Measurements from ENCODE around the gene PRDM16. TPM values are rescaled to one million over a fixed set of nuclear protein-coding genes. Genes with fewer than 3 reads are reported as not detected.

Gene PRDM16
- total and polyA plus RNA-seq, 2 of the 4 experiments (the other 2 are of a cell fraction): 0.02 TPM; not detected in 1

DNA sequence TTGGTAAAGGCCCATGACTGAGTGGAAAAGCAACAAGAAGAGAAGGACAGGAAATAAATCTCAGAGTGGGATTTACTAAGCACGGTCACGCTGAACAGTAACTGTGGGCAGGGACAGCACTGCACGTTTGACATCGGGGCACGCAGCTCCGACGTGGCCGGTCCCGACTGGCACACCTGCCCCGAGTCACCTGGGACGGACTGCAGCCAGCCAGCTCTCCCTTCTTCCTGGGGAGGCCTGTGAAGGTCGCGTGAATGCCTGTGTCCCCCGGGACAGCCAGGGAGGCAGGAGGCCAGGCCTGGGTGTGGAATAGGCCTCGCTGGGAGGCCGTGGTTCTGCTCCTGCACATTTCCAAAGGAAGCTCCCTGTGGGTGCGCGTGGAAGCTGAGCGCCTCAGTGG lies 140.2 kb downstream of the PRDM16 start:
- intact Hi-C loops (cut with micrococcal nuclease) (no loop called here), dilution Hi-C loops (cut with HindIII; ENCODE audit: low sequenced_read_pairs, unreplicated experiment) (no loop called here), in situ Hi-C loops (cut with MboI; ENCODE audit: low sequenced_read_pairs) (no loop called here)
- no peak for DNase-seq
- Histone ChIP-seq H3K9me3 (ENCODE audit: control insufficient read depth, insufficient read depth, low read length) (peaks cover 23% of the 10 kb centered on the region), H3K4me3 (ENCODE audit: insufficient read depth, low read depth, low read length) (no peak overlapping the region), H3K9me1 (ENCODE audit: insufficient read depth, low read length) (no peaks in the 10 kb centered on the region), H3K4ac (ENCODE audit: low read depth, low read length) (no peak overlapping the region), H2AK5ac (ENCODE audit: low read depth, low read length) (no peak overlapping the region), H2BK120ac (ENCODE audit: low read depth, low read length) (no peak overlapping the region), H4K5ac (ENCODE audit: low read depth, low read length) (no peak overlapping the region), H3K9ac (ENCODE audit: low read depth, low read length) (no peak overlapping the region), H2AFZ (replicated peaks; ENCODE audit: low read length, poor library complexity) (no peak overlapping the region), H3K14ac (replicated peaks; ENCODE audit: low read depth, low read length) (no peak overlapping the region), H3K4me2 (ENCODE audit: low read depth, low read length) (no peak overlapping the region), H2BK15ac (ENCODE audit: low read depth, low read length) (no peak overlapping the region), H3K56ac (ENCODE audit: extremely low read depth, insufficient read depth, low read length) (no peak overlapping the region), H4K8ac (ENCODE audit: low read depth in 2 of 2, low read length in 2 of 2) (no peak overlapping the region), H2AK9ac (replicated peaks; ENCODE audit: low read depth, low read length, poor library complexity) (no peak overlapping the region), H3K79me1 (ENCODE audit: low read depth in 1 of 2, low read length in 2 of 2) (no peaks in the 10 kb centered on the region), H4K20me1 (ENCODE audit: insufficient read depth, low read length) (no peaks in the 10 kb centered on the region), H3K4me1 (ENCODE audit: control insufficient read depth, insufficient read depth, low read length) (no peaks in the 10 kb centered on the region), H3K18ac (ENCODE audit: low read depth, low read length) (no peak overlapping the region), H4K91ac (ENCODE audit: insufficient read depth, low read depth, low read length) (no peak overlapping the region), H3K27ac (ENCODE audit: insufficient read depth, low read length) (no peak overlapping the region), H3K23ac (ENCODE audit: low read depth, low read length) (no peak overlapping the region), H2BK20ac (ENCODE audit: low read depth, low read length) (no peak overlapping the region), H3K27me3 (ENCODE audit: control insufficient read depth, insufficient read depth, low read length) (no peaks in the 10 kb centered on the region), H3K36me3 (ENCODE audit: control insufficient read depth, insufficient read depth, low read length) (no peaks in the 10 kb centered on the region), H2BK5ac (ENCODE audit: low read depth, low read length, poor library complexity, severe bottlenecking) (no peak overlapping the region)
- ATAC-seq (ENCODE audit: low read depth): no peak
- CTCF ChIA-PET: no interaction called here
- WGBS, 2 experiments (ENCODE audit: extremely low coverage in 2 of 2, insufficient read length in 1 of 2): 74% methylated on average over 11 of the region's 19 CpGs; no CpG with 5 or more reads in 1 of the 2 experiments
- TF ChIP-seq, protein P1, sequence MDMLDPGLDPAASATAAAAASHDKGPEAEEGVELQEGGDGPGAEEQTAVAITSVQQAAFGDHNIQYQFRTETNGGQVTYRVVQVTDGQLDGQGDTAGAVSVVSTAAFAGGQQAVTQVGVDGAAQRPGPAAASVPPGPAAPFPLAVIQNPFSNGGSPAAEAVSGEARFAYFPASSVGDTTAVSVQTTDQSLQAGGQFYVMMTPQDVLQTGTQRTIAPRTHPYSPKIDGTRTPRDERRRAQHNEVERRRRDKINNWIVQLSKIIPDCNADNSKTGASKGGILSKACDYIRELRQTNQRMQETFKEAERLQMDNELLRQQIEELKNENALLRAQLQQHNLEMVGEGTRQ (IDR thresholded peaks at IDR 0.05; ENCODE audit: low read depth, low read length): no peak
- no peak for TF ChIP-seq BHLHE40 (IDR thresholded peaks at IDR 0.05; ENCODE audit: low read depth, low read length)
- TF ChIP-seq, protein P2, sequence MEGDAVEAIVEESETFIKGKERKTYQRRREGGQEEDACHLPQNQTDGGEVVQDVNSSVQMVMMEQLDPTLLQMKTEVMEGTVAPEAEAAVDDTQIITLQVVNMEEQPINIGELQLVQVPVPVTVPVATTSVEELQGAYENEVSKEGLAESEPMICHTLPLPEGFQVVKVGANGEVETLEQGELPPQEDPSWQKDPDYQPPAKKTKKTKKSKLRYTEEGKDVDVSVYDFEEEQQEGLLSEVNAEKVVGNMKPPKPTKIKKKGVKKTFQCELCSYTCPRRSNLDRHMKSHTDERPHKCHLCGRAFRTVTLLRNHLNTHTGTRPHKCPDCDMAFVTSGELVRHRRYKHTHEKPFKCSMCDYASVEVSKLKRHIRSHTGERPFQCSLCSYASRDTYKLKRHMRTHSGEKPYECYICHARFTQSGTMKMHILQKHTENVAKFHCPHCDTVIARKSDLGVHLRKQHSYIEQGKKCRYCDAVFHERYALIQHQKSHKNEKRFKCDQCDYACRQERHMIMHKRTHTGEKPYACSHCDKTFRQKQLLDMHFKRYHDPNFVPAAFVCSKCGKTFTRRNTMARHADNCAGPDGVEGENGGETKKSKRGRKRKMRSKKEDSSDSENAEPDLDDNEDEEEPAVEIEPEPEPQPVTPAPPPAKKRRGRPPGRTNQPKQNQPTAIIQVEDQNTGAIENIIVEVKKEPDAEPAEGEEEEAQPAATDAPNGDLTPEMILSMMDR (conservative IDR thresholded peaks at IDR 0.05; ENCODE audit: low read depth, low read length): no peak
- no peak for TF ChIP-seq NFE2L2 (IDR thresholded peaks at IDR 0.05; ENCODE audit: low read depth, low read length)
- no peak for TF ChIP-seq MAZ (IDR thresholded peaks at IDR 0.05; ENCODE audit: borderline replicate concordance, low read depth, low read length)
- no peak for TF ChIP-seq RFX5 (IDR thresholded peaks at IDR 0.05; ENCODE audit: low read depth, low read length)
- no TSS peak for BruUV-seq (replicated peaks)
- POLR2A ChIA-PET (ENCODE audit: unreplicated experiment): no interaction called here
